CD4-positive, alpha-beta T cell treated with Interleukin-4 for 4 hours (primary cell): ENCODE results near the gene ATP10A.

Source experiments
- DNase-seq: peaks from one replicate; pipeline ENCODE4 v3.0.0-alpha.2; 2020

Gene ATP10A

GRCh38 chr15:25858952-25859760 lies 4.0 kb downstream of the ATP10A start:
- no peak for DNase-seq

DNA sequence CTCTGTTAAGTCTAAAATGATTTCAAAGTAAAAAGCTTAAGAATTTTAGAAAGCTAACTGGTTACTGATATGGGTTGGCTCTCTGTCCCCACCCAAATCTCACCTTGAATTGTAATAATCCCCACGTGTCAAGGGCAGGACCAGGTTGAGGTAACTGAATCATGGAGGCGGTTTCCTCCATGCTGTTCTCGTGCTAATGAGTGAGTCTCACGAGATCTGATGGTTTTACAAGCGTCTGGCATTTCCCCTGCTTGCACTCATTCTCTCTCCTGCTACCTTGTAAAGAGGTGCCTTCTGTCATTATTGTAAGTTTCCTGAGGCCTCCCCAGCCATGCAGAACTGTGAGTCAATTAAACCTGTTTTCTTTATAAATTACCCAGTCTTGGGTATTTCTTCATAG lies 7.1 kb downstream of the ATP10A start:
- peak; percentile 39 for DNase-seq

GRCh38 chr15:25852661-25853524 lies 10.2 kb downstream of the ATP10A start:
- DNase-seq, result no peak

DNA sequence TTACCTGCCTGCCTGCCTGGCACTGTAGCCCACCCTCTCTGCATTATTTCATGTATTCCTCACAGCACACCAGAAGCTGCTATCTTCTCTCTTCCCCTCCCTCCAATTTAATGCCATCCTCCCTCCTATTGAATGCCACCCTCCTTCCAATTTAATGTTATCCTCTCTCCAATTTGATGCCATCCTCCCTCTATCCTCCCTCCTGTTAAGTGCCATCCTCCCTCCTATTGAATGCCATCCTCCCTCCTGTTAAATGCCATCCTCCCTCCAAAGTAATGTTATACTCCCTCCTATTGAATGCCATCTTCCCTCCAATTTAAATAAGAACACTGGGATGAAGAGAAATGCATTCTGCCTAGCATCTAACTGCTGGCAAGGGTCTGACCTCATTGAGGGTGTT lies 11.1 kb downstream of the ATP10A start:
- no peak for DNase-seq

DNA sequence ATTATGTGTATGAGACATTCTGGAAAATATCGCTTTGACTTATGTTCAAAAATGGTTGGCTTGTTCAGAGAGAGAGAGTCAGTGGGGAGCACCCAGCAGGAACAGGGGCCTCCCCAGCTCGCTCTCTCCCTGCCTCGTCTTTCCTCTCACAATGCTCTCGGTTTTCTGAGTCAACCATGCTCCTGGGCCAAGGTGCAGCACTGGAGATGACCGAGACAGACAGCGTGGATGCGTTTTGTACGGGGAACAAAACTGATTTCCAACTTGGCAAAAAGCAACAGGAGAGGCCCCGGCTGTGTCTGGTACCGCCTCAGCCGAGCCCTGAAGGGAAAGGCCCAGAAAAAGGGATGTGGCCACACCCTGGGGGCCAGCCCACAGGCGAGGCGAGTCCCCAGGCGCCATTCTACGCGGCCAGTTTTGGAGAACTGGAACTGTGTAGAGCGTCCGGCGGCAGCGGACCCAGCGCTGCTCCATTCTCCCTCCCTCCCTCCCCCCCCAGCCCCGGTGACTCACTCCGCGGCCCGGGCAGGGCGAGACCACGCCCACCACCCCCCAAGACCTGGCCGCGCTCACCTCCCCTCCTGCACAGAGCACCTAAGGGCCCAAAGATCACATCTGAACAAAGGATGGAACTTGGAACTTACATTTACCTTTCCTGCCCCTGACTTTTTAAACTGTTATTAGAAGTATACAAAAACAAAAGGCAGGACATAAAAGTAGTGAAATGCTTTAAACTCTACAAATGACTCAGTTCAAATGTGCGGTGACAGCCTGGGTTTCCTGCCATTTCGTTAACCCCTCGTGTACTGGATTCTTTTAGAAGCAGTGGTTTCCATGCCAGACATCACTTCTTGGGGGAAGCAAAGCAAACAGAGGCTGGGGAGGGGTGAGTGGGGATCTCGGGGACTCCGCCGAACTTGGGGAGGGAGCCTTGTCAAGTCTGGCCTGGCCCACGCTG lies 12.7 kb downstream of the ATP10A start:
- peak; percentile 74 for DNase-seq

GRCh38 chr15:25849157-25849921 lies 13.8 kb downstream of the ATP10A start:
- no peak for DNase-seq

DNA sequence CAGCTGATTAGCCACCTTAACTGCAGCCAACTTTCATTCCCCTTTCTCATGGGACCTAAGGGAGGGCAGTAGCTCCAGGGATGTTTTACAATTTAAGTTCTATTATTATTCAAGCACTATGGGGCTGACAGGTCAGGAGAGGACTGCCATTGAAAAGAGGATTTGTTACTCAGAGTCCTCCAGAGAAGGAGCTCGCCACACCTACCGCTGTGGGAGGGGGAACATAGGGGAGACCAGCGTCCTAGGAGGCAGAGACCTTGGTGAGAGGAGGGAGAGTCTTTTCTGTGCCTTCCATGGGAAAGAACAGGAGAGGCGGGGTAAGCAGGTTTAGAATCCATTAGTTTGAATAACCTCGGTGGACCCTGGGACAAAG lies 14.4 kb downstream of the ATP10A start:
- DNase-seq, result no peak

GRCh38 chr15:25848325-25848724 lies 14.8 kb downstream of the ATP10A start:
- no peak for DNase-seq

- DNase-seq, result no peak
Measured at GRCh38 chr15:25847051-25847450, 16.1 kb downstream of the ATP10A start.

DNA sequence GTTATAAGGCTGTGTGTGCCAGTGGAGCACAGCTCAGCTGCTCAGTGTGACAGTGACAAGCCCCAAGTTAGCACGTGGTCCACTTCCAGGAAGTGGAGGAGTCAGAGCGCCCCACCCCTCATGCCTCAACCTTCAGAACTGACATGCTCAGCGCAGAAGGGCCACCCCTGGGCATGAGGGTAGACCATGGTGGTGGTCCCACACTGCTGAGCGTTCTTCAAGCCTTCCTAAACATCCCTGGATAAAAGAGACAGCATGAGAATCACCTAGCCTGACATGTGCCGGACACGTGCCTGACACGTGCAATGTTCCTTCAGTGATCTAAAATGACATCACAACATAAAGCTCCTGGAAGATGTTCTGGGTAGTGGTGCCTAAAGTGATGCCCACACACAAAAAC lies 16.8 kb downstream of the ATP10A start:
- DNase-seq, result peak; percentile 62

DNA sequence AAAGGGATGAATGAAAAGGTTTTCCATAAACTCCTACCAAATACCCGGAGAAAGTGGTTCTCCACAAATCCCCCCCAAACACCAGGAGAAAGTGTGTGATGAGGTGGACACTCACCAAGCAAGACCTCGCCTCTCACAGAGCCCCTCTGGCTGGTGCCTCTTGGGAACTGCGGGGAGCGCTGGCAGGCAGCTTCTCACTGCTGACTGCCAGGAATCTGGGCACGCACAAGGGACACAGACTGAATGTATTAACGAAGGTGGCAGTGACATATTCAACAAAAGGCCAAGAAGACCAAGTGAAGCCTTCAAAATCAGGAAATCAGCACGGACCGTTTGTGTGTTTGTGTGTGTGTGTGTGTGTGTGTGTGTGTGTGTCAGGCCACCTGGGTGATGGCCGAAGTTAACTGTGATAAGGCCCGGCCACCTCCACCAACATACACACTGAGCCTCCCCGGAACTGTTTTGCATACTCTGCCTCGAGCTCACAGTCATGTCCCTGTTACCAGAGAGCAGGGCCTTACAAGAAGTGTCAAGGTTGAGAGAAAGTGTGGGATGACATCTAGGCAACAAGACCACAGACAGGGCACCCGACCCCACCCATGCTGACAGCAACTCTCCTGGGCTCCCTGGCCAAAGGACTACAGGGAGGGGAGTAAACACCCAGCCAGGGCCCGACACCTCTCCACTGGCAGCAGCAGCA lies 18.0 kb downstream of the ATP10A start:
- no peak for DNase-seq

DNA sequence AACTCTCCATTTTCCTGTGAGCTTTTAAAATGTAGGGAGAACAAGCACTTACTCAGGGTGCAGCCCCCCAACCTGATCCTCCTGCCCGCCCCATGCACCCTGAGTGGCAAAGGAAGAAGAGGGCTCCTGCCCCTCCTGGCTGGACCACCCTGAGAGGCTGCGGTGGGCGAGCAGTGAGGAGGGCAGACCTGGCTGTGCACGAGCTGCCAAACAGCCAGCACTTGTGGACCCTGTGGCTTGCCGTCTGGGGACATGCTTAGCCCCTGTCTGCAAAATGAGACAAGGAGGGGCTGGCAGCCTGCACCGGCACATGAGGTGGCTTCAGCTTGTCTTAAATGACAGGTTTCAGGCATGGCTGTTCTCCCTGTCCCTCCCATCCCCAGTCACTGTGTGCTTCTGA lies 18.6 kb downstream of the ATP10A start:
- no peak for DNase-seq

GRCh38 chr15:25844076-25844475 lies 19.1 kb downstream of the ATP10A start:
- DNase-seq, result no peak

GRCh38 chr15:25839638-25840156 lies 23.4 kb downstream of the ATP10A start:
- DNase-seq, result no peak

DNA sequence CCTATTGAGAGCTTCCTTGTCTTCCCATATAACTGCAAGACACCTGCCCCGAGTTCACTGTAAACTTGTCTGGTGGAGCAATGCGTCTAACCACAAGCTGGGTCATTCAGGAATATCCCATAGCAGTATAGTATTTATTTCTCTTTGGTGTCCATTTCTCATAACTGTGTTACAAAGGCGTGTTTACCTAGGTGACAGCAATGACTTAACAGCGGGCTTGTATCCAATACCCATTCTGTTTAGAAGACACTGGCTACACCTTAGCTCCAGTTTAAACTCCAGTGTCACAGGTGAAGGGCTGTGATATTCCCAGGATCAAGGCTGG lies 24.3 kb downstream of the ATP10A start:
- DNase-seq, result no peak

DNA sequence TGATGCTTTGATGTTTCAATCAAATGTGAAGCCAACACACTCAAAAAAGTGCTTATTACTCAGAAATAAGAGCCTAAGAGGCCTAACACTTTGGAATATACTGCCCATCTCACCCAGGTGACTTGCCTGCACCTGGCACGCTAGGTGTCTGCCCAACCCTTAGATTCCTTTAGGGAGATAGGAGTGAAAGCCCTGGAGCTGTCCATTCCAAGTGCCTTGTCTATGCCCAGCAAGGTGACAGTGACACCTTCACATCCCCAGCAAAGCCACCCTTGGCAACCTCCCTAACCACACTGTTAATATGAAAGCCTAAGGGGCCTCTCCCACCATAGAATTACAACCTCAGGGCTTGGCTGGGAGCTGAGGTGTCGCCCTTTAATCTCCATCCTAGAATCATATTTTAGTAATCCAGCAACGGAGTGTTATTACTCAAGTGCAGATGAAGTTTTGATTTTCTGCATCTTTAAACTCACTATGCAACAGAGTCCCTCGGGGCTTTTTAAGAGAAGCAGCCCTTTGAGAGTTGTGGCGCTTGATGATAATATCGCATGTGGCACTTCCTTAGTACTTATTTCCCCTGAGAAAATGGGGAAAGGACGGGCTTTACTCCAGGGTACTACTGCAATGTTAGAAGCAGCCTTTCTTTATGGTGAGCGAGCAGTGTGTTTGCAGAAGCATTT lies 24.8 kb downstream of the ATP10A start:
- DNase-seq, result no peak

DNA sequence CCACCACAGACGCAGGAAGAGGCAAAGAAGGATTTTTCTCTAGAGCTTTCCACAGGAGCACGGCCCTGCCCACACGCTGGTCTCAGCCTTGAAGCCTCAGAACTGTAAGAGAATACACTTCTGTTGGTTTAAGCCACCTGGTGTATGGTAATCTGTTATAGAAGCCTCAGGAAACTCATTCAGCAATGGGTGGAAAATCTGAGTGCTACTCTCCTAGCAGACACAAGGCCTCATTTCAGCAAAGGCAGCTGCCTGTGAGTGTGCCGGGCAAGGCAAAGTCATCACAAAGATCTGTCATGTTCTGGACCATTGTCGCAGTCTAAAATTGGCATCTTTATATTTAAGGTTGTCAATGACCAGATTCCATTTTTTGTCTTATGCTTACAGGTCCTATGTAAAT lies 31.0 kb downstream of the ATP10A start:
- no peak for DNase-seq

DNA sequence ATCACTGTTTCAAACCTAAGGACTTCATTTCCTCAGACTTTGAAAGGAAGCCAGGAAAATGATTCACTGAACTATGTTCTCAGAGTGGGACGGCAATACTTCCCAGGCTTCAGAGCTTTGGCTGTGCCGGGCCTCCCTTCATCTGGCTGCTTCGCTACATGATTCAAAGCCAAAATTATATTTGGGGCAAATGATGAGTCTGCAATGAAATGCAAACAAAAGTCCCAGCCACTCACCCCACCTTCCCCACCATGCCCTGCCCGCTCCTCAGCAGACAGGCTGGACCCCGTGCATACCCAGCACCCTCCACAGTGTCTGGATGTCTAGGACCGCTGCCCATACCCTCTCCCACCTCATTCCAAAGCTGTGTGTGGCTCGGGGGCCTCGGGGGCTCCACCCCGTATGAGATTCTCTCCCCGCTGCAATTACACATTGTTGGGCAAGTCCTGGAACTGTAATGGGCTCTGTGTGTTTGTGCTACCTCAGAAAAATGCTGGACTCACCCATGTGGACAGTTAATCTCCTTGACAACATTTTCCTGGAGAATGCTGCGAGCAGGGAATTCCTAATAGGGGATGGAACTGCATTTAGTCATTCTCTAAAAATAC lies 32.2 kb downstream of the ATP10A start:
- DNase-seq, result no peak

DNA sequence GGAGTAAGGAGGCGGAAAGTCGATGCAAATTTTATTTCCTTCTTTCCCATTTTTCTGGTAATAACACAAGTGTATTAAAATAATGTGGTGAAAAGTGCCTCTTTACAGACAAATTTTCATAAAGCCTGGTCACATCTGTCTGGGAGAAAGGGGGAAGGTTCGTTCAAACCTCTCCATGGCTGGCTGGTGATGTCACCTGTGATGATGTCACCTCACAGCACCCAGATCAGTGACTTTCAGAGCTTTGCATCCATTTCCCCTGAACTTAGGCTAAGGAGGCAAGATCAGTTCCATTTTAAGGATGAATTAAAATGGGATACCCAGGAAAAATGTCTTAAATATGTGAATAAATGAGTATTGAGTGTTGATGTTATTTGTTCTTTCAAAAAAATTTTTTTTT lies 34.1 kb downstream of the ATP10A start:
- no peak for DNase-seq

DNA sequence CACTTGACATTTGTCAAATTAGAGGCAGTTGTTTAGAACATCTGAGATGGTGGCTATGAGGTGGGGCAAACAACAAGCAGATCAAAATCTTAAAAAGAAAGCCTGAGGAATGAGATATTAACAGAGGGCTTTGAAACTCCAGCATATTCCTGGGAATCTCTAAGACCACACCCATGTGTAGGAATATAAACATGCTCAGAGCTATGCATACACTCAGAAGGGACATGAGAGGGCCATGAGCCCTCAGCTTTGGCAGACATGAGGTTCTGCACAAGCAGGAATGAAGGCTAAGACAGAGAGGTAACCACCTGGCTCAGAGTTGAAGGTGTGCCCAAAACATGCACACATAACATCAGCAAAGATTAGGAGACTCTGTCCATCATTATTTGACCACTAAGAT lies 37.9 kb downstream of the ATP10A start:
- DNase-seq, result no peak

DNA sequence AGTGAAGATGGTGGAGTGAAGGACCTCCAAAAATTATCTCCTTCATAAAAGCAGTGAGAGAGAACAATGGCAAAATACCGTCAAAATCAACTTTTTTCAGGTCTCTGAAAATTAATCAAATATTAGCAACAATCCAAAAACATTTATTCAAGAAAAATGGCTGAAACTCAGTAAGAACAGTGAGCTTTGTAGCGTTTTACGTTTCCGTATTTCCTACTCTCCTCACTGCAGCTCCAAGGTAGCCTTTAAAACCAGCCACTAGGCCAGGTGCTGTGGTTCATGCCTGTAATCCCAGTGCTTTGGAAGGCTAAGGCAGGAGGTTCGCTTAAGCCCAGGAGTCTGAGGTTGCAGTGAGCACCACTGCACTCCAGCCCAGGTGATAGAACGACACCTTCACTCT lies 38.5 kb downstream of the ATP10A start:
- DNase-seq, result no peak
